Measurements from ENCODE around the gene NLGN1. TPM values are rescaled to one million over a fixed set of nuclear protein-coding genes. Genes with fewer than 3 reads are reported as not detected.

Gene NLGN1
- total RNA-seq, 3 donors from 2014 or later (not counting 1 experiment from before 2014, with no cell fraction given), result not detected

DNA sequence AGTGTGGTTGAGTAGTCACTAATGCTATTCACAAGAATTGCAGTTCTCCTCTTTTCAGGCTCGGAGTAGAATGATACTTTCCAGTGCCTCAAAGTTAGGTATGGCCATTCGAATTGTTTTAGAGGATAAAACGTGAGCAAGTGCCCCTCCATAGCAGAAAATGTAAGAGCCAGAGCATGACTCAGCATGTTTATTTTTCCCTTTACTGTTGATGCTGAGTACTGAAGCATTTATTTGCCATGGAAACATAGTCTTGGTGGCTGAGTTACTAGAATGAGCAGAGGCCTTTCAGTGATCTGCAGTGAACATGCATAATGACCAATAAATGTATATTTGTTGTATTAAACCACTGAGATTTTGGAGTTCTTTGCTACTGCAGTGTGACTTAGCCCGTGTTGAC, 540.6 kb downstream of the NLGN1 start:
- Mint-ChIP-seq H3K27ac (no peak overlapping the region), H3K9me3 (no peaks in the 10 kb centered on the region)

DNA sequence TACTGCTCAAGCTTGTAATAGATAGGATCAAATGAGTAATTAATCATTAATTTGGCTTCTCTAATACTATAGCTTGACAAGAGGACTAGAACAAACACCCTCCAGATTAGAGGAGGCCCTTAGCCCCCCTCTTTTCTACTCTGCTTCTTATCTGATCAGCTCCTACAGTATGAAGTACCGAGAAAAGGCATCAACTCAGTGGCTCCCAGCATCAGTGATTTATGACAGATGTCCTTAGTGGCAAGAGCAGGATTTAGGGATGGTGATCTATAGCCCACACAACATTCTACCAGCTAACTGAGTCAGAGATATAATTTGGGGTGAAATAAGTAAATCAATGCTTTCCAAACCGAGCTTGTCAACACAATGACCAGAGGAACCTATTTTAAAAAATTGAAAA, 541.1 kb downstream of the NLGN1 start:
- TF ChIP-seq, protein P1, sequence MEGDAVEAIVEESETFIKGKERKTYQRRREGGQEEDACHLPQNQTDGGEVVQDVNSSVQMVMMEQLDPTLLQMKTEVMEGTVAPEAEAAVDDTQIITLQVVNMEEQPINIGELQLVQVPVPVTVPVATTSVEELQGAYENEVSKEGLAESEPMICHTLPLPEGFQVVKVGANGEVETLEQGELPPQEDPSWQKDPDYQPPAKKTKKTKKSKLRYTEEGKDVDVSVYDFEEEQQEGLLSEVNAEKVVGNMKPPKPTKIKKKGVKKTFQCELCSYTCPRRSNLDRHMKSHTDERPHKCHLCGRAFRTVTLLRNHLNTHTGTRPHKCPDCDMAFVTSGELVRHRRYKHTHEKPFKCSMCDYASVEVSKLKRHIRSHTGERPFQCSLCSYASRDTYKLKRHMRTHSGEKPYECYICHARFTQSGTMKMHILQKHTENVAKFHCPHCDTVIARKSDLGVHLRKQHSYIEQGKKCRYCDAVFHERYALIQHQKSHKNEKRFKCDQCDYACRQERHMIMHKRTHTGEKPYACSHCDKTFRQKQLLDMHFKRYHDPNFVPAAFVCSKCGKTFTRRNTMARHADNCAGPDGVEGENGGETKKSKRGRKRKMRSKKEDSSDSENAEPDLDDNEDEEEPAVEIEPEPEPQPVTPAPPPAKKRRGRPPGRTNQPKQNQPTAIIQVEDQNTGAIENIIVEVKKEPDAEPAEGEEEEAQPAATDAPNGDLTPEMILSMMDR (IDR thresholded peaks at IDR 0.05), result no peak
- Histone ChIP-seq H3K4me3 (ENCODE audit: low read length) (no peak overlapping the region), H3K36me3 (ENCODE audit: control insufficient read depth, insufficient read depth, low read length) (no peaks in the 10 kb centered on the region), H3K4me1 (ENCODE audit: control insufficient read depth, insufficient read depth, low read length) (no peaks in the 10 kb centered on the region), H3K27ac (ENCODE audit: low read length) (no peak overlapping the region), H3K27me3 (ENCODE audit: control insufficient read depth, insufficient read depth, low read length) (no peaks in the 10 kb centered on the region), H3K9me3 (ENCODE audit: control insufficient read depth, insufficient read depth, low read length) (no peaks in the 10 kb centered on the region)
- H3K4me1 Mint-ChIP-seq, result no peaks in the 10 kb centered on the region
- ATAC-seq (no peak), DNase-seq (no peak)
- H3K27me3 Mint-ChIP-seq (ENCODE audit: low read depth in 2 of 2), result no peaks in the 10 kb centered on the region
- WGBS (ENCODE audit: insufficient coverage), result 50% methylated on average over 1 of the region's 2 CpGs
- intact Hi-C loops (cut with micrococcal nuclease), result no loop called here
- H3K9me3 Mint-ChIP-seq, result no peaks in the 10 kb centered on the region
- H3K36me3 Mint-ChIP-seq, result no peaks in the 10 kb centered on the region
- no peak overlapping the region for H3K27ac Mint-ChIP-seq
- no peak overlapping the region for H3K4me3 Mint-ChIP-seq

More for the DNA sequence above, 540.6 kb downstream of the NLGN1 start:
- H3K4me1 ChIP-seq (ENCODE audit: control insufficient read depth, insufficient read depth, low read length), result no peaks in the 10 kb centered on the region
- H3K4me3 ChIP-seq (ENCODE audit: low read length), result no peak overlapping the region
- no peaks in the 10 kb centered on the region for H3K27me3 ChIP-seq (ENCODE audit: control insufficient read depth, insufficient read depth, low read length)
- intact Hi-C loops (cut with micrococcal nuclease), result no loop called here
- Mint-ChIP-seq H3K4me3 (no peak overlapping the region), H3K4me1 (no peaks in the 10 kb centered on the region), H3K27me3 (ENCODE audit: low read depth in 2 of 2) (no peaks in the 10 kb centered on the region), H3K36me3 (no peaks in the 10 kb centered on the region)
- no peaks in the 10 kb centered on the region for H3K9me3 ChIP-seq (ENCODE audit: control insufficient read depth, insufficient read depth, low read length)
- H3K27ac ChIP-seq (ENCODE audit: low read length), result no peak overlapping the region
- H3K36me3 ChIP-seq (ENCODE audit: control insufficient read depth, insufficient read depth, low read length), result no peaks in the 10 kb centered on the region
- DNase-seq (no peak), ATAC-seq (no peak)
- TF ChIP-seq, protein P1 (IDR thresholded peaks at IDR 0.05), result no peak
- WGBS (ENCODE audit: insufficient coverage), result 60% methylated on average over 3 of the region's 4 CpGs

GRCh38 chr3:173939331-173939730, 541.8 kb downstream of the NLGN1 start:
- Mint-ChIP-seq H3K27me3 (ENCODE audit: low read depth in 2 of 2) (no peaks in the 10 kb centered on the region), H3K27ac (no peak overlapping the region), H3K9me3 (peaks cover 0 to 3% of the 10 kb centered on the region in 2 donors), H3K4me1 (no peaks in the 10 kb centered on the region), H3K36me3 (no peaks in the 10 kb centered on the region), H3K4me3 (no peak overlapping the region)
- Histone ChIP-seq H3K27ac (ENCODE audit: low read length) (no peak overlapping the region), H3K4me3 (ENCODE audit: low read length) (no peak overlapping the region), H3K27me3 (ENCODE audit: control insufficient read depth, insufficient read depth, low read length) (no peaks in the 10 kb centered on the region), H3K36me3 (ENCODE audit: control insufficient read depth, insufficient read depth, low read length) (no peaks in the 10 kb centered on the region), H3K9me3 (ENCODE audit: control insufficient read depth, insufficient read depth, low read length) (no peaks in the 10 kb centered on the region), H3K4me1 (ENCODE audit: control insufficient read depth, insufficient read depth, low read length) (no peaks in the 10 kb centered on the region)
- TF ChIP-seq, protein P1 (IDR thresholded peaks at IDR 0.05), result no peak
- WGBS (ENCODE audit: insufficient coverage), result 78% methylated on average over 2 of the region's 2 CpGs
- ATAC-seq, result no peak
- DNase-seq, result no peak
- intact Hi-C loops (cut with micrococcal nuclease), result no loop called here

DNA sequence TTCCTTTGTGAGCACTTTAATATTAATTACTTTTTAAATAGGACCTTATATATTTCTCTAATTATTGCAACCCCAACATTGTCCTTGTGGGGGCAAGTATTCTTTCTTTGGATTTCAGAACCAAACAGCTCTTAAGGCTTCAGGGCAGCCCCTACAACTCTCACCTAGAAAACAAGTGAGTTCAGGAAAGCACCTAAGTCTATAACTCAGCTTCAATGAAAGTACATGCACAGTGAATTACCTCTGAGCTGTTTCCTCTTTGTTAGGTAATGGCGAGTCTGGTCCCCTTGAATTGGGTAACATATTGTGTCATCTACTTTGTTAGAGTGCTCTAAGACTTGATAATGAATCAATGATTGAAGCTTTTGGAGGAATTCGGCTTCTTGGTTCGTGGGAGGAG, 545.7 kb downstream of the NLGN1 start:
- Mint-ChIP-seq H3K27me3 (ENCODE audit: low read depth in 2 of 2) (no peaks in the 10 kb centered on the region), H3K27ac (no peak overlapping the region), H3K4me3 (no peak overlapping the region), H3K4me1 (no peaks in the 10 kb centered on the region), H3K9me3 (peaks cover 0 to 6% of the 10 kb centered on the region in 2 donors), H3K36me3 (no peaks in the 10 kb centered on the region)
- TF ChIP-seq, protein P1 (IDR thresholded peaks at IDR 0.05), result no peak
- Histone ChIP-seq H3K9me3 (ENCODE audit: control insufficient read depth, insufficient read depth, low read length) (no peaks in the 10 kb centered on the region), H3K27ac (ENCODE audit: low read length) (no peak overlapping the region), H3K4me1 (ENCODE audit: control insufficient read depth, insufficient read depth, low read length) (no peaks in the 10 kb centered on the region), H3K27me3 (ENCODE audit: control insufficient read depth, insufficient read depth, low read length) (no peaks in the 10 kb centered on the region), H3K36me3 (ENCODE audit: control insufficient read depth, insufficient read depth, low read length) (no peaks in the 10 kb centered on the region), H3K4me3 (ENCODE audit: low read length) (no peak overlapping the region)
- WGBS (ENCODE audit: insufficient coverage), result 78% methylated on average over 2 of the region's 3 CpGs
- intact Hi-C loops (cut with micrococcal nuclease), result no loop called here
- ATAC-seq (no peak), DNase-seq (no peak)
